Measurements from ENCODE around the gene WDFY3. TPM values are rescaled to one million over a fixed set of nuclear protein-coding genes. Genes with fewer than 3 reads are reported as not detected.

The WDFY3 gene
- total and polyA plus RNA-seq, 2 of the 13 experiments (the other 11 are each of a cell fraction or from before 2014, with no cell fraction given), result 16.7 to 24.5 TPM

GRCh38 chr4:84690481-84690880 lies 276.0 kb downstream of the WDFY3 start:
- no peak for DNase-seq (ENCODE audit: low spot score)
- no peaks in the 10 kb centered on the region for H3K27me3 ChIP-seq (ENCODE audit: control insufficient read depth in 1 of 2, insufficient read depth in 2 of 2, low read length in 2 of 2)
- TF ChIP-seq ZNF597 (CRISPR knock-in tag; IDR thresholded peaks at IDR 0.05), result no peak
- TF ChIP-seq ZNF34 (CRISPR knock-in tag; IDR thresholded peaks at IDR 0.05; ENCODE audit: borderline replicate concordance), result no peak
- TF ChIP-seq ATF7 (IDR thresholded peaks at IDR 0.05), result no peak
- no peak for TF ChIP-seq ATF7 (CRISPR knock-in tag; IDR thresholded peaks at IDR 0.05)
- TF ChIP-seq PHB2 (IDR thresholded peaks at IDR 0.05; ENCODE audit: partially characterized antibody), result no peak
- no peak for TF ChIP-seq NONO (IDR thresholded peaks at IDR 0.05)
- TF ChIP-seq NONO (CRISPR knock-in tag; conservative IDR thresholded peaks at IDR 0.05), result no peak
- TF ChIP-seq ZNF253 (CRISPR knock-in tag; IDR thresholded peaks at IDR 0.05; ENCODE audit: borderline replicate concordance), result no peak
- TF ChIP-seq SIN3A (IDR thresholded peaks at IDR 0.05; ENCODE audit: borderline replicate concordance, low read depth, low read length), result no peak
- no peak for TF ChIP-seq EED (CRISPR knock-in tag; IDR thresholded peaks at IDR 0.05)
- TF ChIP-seq MIER2 (CRISPR knock-in tag; IDR thresholded peaks at IDR 0.05), result no peak
- no peak for TF ChIP-seq ATF7-NPFF (CRISPR knock-in tag; IDR thresholded peaks at IDR 0.05; ENCODE audit: low read depth)
- no peak for TF ChIP-seq ZNF598 (CRISPR knock-in tag; IDR thresholded peaks at IDR 0.05; ENCODE audit: borderline replicate concordance)
- no peak for TF ChIP-seq ZFY (CRISPR knock-in tag; IDR thresholded peaks at IDR 0.05)
- no peak for TF ChIP-seq ZBTB20 (CRISPR knock-in tag; IDR thresholded peaks at IDR 0.05; ENCODE audit: borderline replicate concordance, low read depth)
- no peak for TF ChIP-seq ATF2 (CRISPR knock-in tag; IDR thresholded peaks at IDR 0.05)
- TF ChIP-seq ZBTB34 (CRISPR knock-in tag; IDR thresholded peaks at IDR 0.05), result no peak
- no peak for FAIRE-seq
- ATAC-seq, result no peak
- no TSS peak for BruUV-seq (replicated peaks)
- no peak overlapping the region for H2AFZ ChIP-seq (ENCODE audit: low read length)
- no peaks in the 10 kb centered on the region for H4K20me1 ChIP-seq (ENCODE audit: insufficient read depth, low read length)
- intact Hi-C loops (cut with micrococcal nuclease; ENCODE audit: unreplicated experiment), result no loop called here
- in situ Hi-C loops (cut with HindIII; ENCODE audit: extremely low pct_ligation_motif_present, low pct_unique_long_range_greater_than_20kb), result no loop called here
- ChIA-PET POLR2A (no interaction called here), CTCF (ENCODE audit: low intra/inter-chr PET ratio, low total read pairs) (no interaction called here)
- no peaks in the 10 kb centered on the region for H3K9me3 ChIP-seq (ENCODE audit: low read length)
- H3K9ac ChIP-seq (ENCODE audit: insufficient read depth, low read depth, low read length), result no peak overlapping the region
- no peak overlapping the region for H3K4me3 ChIP-seq (replicated peaks in 1 of 3; ENCODE audit: insufficient read depth in 1 of 3, low read depth in 2 of 3, low read length in 3 of 3)
- no peaks in the 10 kb centered on the region for H3K4me1 ChIP-seq (ENCODE audit: insufficient read depth, low read length)
- no peak overlapping the region for H3K4me2 ChIP-seq (ENCODE audit: low read depth, low read length)
- H3K36me3 ChIP-seq (replicated peaks in 1 of 2; ENCODE audit: control insufficient read depth in 1 of 2, insufficient read depth in 2 of 2, low read length in 2 of 2), result peaks cover 14 to 44% of the 10 kb centered on the region in 2 experiments
- no peaks in the 10 kb centered on the region for H3K79me2 ChIP-seq (ENCODE audit: insufficient read depth, low read length)
- no peak overlapping the region for H3K27ac ChIP-seq (ENCODE audit: extremely low read length, insufficient read depth, low read length)
- 98% methylated on average over 7 of the region's 7 CpGs for WGBS (ENCODE audit: low lambda C conversion rate)
